HepG2 (cell line): ENCODE results near the gene MATN1. TPM values are rescaled to one million over a fixed set of nuclear protein-coding genes. Genes with fewer than 3 reads are reported as not detected.

Experiments used
- ARID3A ChIP-seq: IDR thresholded peaks from 2 replicates; pipeline ENCODE4 v1.6.1; 2012; ENCODE audit warnings: low read depth, low read length, improper control_type of control experiment
- CBX5 ChIP-seq: sonication (generic); formaldehyde crosslinking; IDR thresholded peaks from 2 replicates; pipeline ENCODE4 v1.4.0; 2020; ENCODE audit warnings: missing genetic modification reagents, borderline replicate concordance
- MTERF4 ChIP-seq: sonication (generic); formaldehyde crosslinking; IDR thresholded peaks from 2 replicates; pipeline ENCODE4 v1.8.0; 2023; ENCODE audit warnings: mild to moderate bottlenecking, missing genetic modification reagents
- MZF1 ChIP-seq: sonication (generic); formaldehyde crosslinking; IDR thresholded peaks from 2 replicates; pipeline ENCODE4 v1.8.1; 2023; ENCODE audit warnings: mild to moderate bottlenecking, missing genetic modification reagents, borderline replicate concordance
- PAXIP1 ChIP-seq: sonication (generic); formaldehyde crosslinking; conservative IDR thresholded peaks from 2 replicates; pipeline ENCODE4 v1.4.0; 2020; ENCODE audit warnings: mild to moderate bottlenecking, missing genetic modification reagents, moderate library complexity
- POGK ChIP-seq: sonication (generic); formaldehyde crosslinking; conservative IDR thresholded peaks from 2 replicates; pipeline ENCODE4 v1.8.0; 2022; ENCODE audit warnings: mild to moderate bottlenecking, moderate library complexity, missing genetic modification reagents
- PPARG ChIP-seq: conservative IDR thresholded peaks from 2 replicates; pipeline ENCODE4 v1.6.1; 2016; ENCODE audit warnings: missing biosample characterization, missing genetic modification reagents
- REXO4 ChIP-seq: sonication (generic); formaldehyde crosslinking; IDR thresholded peaks from 2 replicates; pipeline ENCODE4 v1.8.0; 2022; ENCODE audit warnings: missing genetic modification reagents, mild to moderate bottlenecking, borderline replicate concordance
- SAP130 ChIP-seq: IDR thresholded peaks from 2 replicates; pipeline ENCODE4 v1.6.1; 2016; ENCODE audit warnings: low read depth
- ZFY ChIP-seq: sonication (generic); formaldehyde crosslinking; IDR thresholded peaks from 2 replicates; pipeline ENCODE4 v1.4.0; 2020; ENCODE audit warnings: missing genetic modification reagents
- polyA plus RNA-seq, 8 experiments: library from polyadenylated mRNA; depleted of rRNA in 3 of 8; stranded (reverse) in 7 of 8; unstranded in 1 of 8; fragments of >200 nt; fragmentation: Illumina TruSeq in 4 of 8; extraction: Trizol in 4 of 8; gene quantifications; 2 replicates each; pipeline versions ENCODE4 v1.2.1 to v1.2.3, GENCODE V29; 2011 to 2016; ENCODE audit warnings: low read depth in 4 of 8, missing spikeins in 1 of 8, mixed read lengths in 1 of 8; ENCODE audit not compliant: insufficient read depth in 1 of 8
- total RNA-seq, 5 experiments: library from RNA; depleted of rRNA; stranded (reverse); fragments of >200 nt; fragmentation: Illumina TruSeq; extraction: Trizol; gene quantifications; 2 replicates each; pipeline ENCODE4 v1.2.3, GENCODE V29; 2016; ENCODE audit warnings: low read depth in 1 of 5
- TF ChIP-seq, protein P1 (sequence below): sonication (generic); formaldehyde crosslinking; IDR thresholded peaks from 2 replicates; pipeline ENCODE4 v1.4.0; 2020; ENCODE audit warnings: missing genetic modification reagents
- TF ChIP-seq, protein P2 (sequence below): sonication (generic); formaldehyde crosslinking; IDR thresholded peaks from 2 replicates; pipeline ENCODE4 v1.8.0; 2022; ENCODE audit warnings: mild to moderate bottlenecking, missing genetic modification reagents, moderate library complexity
- TF ChIP-seq, protein P3 (sequence below): sonication (generic); formaldehyde crosslinking; IDR thresholded peaks from 2 replicates; pipeline ENCODE4 v1.4.0; 2020; ENCODE audit warnings: low read depth, mild to moderate bottlenecking, missing genetic modification reagents

The MATN1 gene
- total and polyA plus RNA-seq, 2 of the 13 experiments (the other 11 are each of a cell fraction or from before 2014, with no cell fraction given): 0.04 to 0.05 TPM

- peak; percentile 74; the same call in 1 of the 2 replicates for TF ChIP-seq REXO4 (CRISPR knock-in tag)
- peak; percentile 87 for TF ChIP-seq ZFY (CRISPR knock-in tag)
- TF ChIP-seq PAXIP1 (CRISPR knock-in tag): peak; percentile 57
- TF ChIP-seq MTERF4 (CRISPR knock-in tag): no peak; the same call in 1 of the 2 replicates
- TF ChIP-seq, protein P1, sequence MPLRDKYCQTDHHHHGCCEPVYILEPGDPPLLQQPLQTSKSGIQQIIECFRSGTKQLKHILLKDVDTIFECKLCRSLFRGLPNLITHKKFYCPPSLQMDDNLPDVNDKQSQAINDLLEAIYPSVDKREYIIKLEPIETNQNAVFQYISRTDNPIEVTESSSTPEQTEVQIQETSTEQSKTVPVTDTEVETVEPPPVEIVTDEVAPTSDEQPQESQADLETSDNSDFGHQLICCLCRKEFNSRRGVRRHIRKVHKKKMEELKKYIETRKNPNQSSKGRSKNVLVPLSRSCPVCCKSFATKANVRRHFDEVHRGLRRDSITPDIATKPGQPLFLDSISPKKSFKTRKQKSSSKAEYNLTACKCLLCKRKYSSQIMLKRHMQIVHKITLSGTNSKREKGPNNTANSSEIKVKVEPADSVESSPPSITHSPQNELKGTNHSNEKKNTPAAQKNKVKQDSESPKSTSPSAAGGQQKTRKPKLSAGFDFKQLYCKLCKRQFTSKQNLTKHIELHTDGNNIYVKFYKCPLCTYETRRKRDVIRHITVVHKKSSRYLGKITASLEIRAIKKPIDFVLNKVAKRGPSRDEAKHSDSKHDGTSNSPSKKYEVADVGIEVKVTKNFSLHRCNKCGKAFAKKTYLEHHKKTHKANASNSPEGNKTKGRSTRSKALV (CRISPR knock-in tag): no peak
- no peak for TF ChIP-seq PPARG (CRISPR knock-in tag)
- TF ChIP-seq CBX5 (CRISPR knock-in tag): peak; percentile 85
- TF ChIP-seq, protein P2, sequence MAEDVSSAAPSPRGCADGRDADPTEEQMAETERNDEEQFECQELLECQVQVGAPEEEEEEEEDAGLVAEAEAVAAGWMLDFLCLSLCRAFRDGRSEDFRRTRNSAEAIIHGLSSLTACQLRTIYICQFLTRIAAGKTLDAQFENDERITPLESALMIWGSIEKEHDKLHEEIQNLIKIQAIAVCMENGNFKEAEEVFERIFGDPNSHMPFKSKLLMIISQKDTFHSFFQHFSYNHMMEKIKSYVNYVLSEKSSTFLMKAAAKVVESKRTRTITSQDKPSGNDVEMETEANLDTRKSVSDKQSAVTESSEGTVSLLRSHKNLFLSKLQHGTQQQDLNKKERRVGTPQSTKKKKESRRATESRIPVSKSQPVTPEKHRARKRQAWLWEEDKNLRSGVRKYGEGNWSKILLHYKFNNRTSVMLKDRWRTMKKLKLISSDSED (CRISPR knock-in tag): peak; percentile 81; the same call in 1 of the 2 replicates
- TF ChIP-seq, protein P3, sequence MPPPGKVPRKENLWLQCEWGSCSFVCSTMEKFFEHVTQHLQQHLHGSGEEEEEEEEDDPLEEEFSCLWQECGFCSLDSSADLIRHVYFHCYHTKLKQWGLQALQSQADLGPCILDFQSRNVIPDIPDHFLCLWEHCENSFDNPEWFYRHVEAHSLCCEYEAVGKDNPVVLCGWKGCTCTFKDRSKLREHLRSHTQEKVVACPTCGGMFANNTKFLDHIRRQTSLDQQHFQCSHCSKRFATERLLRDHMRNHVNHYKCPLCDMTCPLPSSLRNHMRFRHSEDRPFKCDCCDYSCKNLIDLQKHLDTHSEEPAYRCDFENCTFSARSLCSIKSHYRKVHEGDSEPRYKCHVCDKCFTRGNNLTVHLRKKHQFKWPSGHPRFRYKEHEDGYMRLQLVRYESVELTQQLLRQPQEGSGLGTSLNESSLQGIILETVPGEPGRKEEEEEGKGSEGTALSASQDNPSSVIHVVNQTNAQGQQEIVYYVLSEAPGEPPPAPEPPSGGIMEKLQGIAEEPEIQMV (CRISPR knock-in tag): peak; percentile 82
- TF ChIP-seq ARID3A: no peak
- TF ChIP-seq POGK: no peak
- peak; percentile 60 for TF ChIP-seq SAP130 (CRISPR knock-in tag)
- TF ChIP-seq MZF1 (CRISPR knock-in tag): 0 out of 2 replicates have a peak, but pooled peaks have one; percentile 77
Measured at GRCh38 chr1:30718636-30719405, 4.6 kb downstream of the MATN1 start (continued).
